ENCODE results near the gene DTNB. TPM values are rescaled to one million over a fixed set of nuclear protein-coding genes. Genes with fewer than 3 reads are reported as not detected.

DTNB gene
- total and polyA plus RNA-seq, 2 donors (not counting 1 experiment from before 2014, with no cell fraction given) = 25.7 to 37.3 TPM

DNA sequence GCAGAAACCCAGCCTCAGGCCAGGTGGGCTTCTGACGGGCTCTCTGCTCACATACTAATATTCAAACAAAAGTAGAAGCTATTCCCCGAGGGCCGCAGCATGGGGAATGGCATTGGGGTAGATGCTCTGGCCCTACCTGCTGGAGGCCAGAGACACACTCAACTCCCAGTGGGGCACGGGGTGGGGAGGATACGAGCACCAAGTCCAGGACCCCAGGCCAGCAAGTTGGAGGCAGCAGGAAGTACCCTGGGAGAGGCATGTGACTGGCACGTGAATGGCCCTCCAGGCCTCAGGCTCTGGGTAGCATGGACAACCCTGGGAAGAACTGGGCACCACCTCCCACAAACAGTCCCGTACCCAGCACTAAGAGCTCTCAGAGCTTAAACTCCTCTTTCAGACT lies 335.5 kb downstream of the DTNB start:
- ATAC-seq (ENCODE audit: low read depth) = no peak
- CTCF ChIA-PET = interaction anchor here (2.5 kb wide), 1 partner anchor 24 kb away, joined by 7 read pairs; no protein-coding TSS in a partner anchor
- peaks cover 21 to 29% of the 10 kb centered on the region in 2 donors for H3K4me1 ChIP-seq (ENCODE audit: control insufficient read depth in 2 of 2, insufficient read depth in 2 of 2, low read length in 2 of 2)
- H3K36me3 ChIP-seq (replicated peaks in 1 of 2; ENCODE audit: control extremely low read depth in 1 of 2, control insufficient read depth in 1 of 2, extremely low read depth in 1 of 2, insufficient read depth in 2 of 2, low read length in 1 of 2) = peaks cover 0 to 2% of the 10 kb centered on the region in 2 experiments
- intact Hi-C loops (cut with micrococcal nuclease) = no loop called here
- H3K27me3 Mint-ChIP-seq = no peaks in the 10 kb centered on the region
- no peak overlapping the region for H3K4me2 ChIP-seq (replicated peaks; ENCODE audit: low read depth, low read length, poor library complexity, severe bottlenecking)
- POLR2A ChIA-PET = interaction anchor here (0.6 kb wide), 1 partner anchor 15 kb away, joined by 7 read pairs; no protein-coding TSS in a partner anchor
- 78% methylated on average over 3 of the region's 7 CpGs for WGBS (ENCODE audit: insufficient coverage)
- TF ChIP-seq CTCF (IDR thresholded peaks at IDR 0.05) (no peak), EZH2 (IDR thresholded peaks at IDR 0.05; ENCODE audit: borderline replicate concordance, insufficient read depth, low read depth, low read length, poor library complexity, severe bottlenecking) (no peak)
- H3K9me3 Mint-ChIP-seq (ENCODE audit: insufficient read depth) = no peaks in the 10 kb centered on the region
- H4K20me1 ChIP-seq (ENCODE audit: control insufficient read depth, insufficient read depth, low read length, poor library complexity, severe bottlenecking) = peaks cover 55% of the 10 kb centered on the region
- no peak overlapping the region for H3K4me3 Mint-ChIP-seq
- no peak overlapping the region for H3K27ac ChIP-seq (ENCODE audit: low read length in 2 of 2)
- no peaks in the 10 kb centered on the region for H3K9me3 ChIP-seq (ENCODE audit: control extremely low read depth in 1 of 3, control insufficient read depth in 2 of 3, insufficient read depth in 1 of 3, low read length in 2 of 3)
- peaks cover 50% of the 10 kb centered on the region for H3K4me1 Mint-ChIP-seq
- no peak for DNase-seq
- no peak overlapping the region for H3K4me3 ChIP-seq (ENCODE audit: control extremely low read depth in 1 of 5, extremely low read depth in 1 of 5, insufficient read depth in 1 of 5, low read depth in 2 of 5, low read length in 4 of 5)
- H2AFZ ChIP-seq (ENCODE audit: insufficient read depth, low read depth, low read length, poor library complexity, severe bottlenecking) = no peak overlapping the region
- H3K27me3 ChIP-seq (replicated peaks in 1 of 4; ENCODE audit: control extremely low read depth in 1 of 4, control insufficient read depth in 3 of 4, insufficient read depth in 4 of 4, low read length in 3 of 4) = no peaks in the 10 kb centered on the region
- H3K79me2 ChIP-seq (ENCODE audit: control insufficient read depth, insufficient read depth, low read length) = peaks cover 40% of the 10 kb centered on the region
- H3K9ac ChIP-seq (ENCODE audit: low read length) = no peak overlapping the region
- no peak overlapping the region for H3K27ac Mint-ChIP-seq

DNA sequence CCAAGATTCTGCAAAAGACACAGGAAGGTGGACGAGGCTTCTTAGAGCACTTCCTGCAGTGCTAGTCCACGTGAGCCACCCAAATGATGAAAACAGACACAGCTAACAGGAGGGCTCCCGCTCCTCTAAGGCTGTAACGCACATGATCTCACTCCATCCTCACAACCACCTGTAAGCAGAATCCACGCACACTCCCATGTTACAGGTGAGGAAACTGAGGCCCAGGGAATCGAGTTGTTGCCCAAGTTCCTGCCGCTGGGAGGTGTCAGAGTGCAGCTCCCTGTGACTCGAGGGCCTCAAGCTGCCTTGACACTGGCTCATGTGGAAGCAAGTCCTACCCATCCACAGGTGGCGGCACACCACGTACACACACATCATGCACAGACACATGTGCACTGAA lies 336.1 kb downstream of the DTNB start:
- H3K79me2 ChIP-seq (ENCODE audit: control insufficient read depth, insufficient read depth, low read length) = peaks cover 46% of the 10 kb centered on the region
- H3K4me1 Mint-ChIP-seq = peaks cover 49% of the 10 kb centered on the region
- ATAC-seq (ENCODE audit: low read depth) (no peak), DNase-seq (no peak)
- H2AFZ ChIP-seq (ENCODE audit: insufficient read depth, low read depth, low read length, poor library complexity, severe bottlenecking) = no peak overlapping the region
- ChIA-PET POLR2A (no interaction called here), CTCF (interaction anchor here (2.5 kb wide), 1 partner anchor 25 kb away, joined by 7 read pairs; no protein-coding TSS in a partner anchor)
- H3K9ac ChIP-seq (ENCODE audit: low read length) = no peak overlapping the region
- H3K9me3 Mint-ChIP-seq (ENCODE audit: insufficient read depth) = no peaks in the 10 kb centered on the region
- no peak overlapping the region for H3K4me3 Mint-ChIP-seq
- H3K27ac ChIP-seq (ENCODE audit: low read length in 2 of 2) = no peak overlapping the region
- H3K9me3 ChIP-seq (ENCODE audit: control extremely low read depth in 1 of 3, control insufficient read depth in 2 of 3, insufficient read depth in 1 of 3, low read length in 2 of 3) = no peaks in the 10 kb centered on the region
- TF ChIP-seq CTCF (IDR thresholded peaks at IDR 0.05) (no peak), EZH2 (IDR thresholded peaks at IDR 0.05; ENCODE audit: borderline replicate concordance, insufficient read depth, low read depth, low read length, poor library complexity, severe bottlenecking) (no peak)
- no peak overlapping the region for H3K4me2 ChIP-seq (replicated peaks; ENCODE audit: low read depth, low read length, poor library complexity, severe bottlenecking)
- no peaks in the 10 kb centered on the region for H3K27me3 Mint-ChIP-seq
- H3K36me3 ChIP-seq (replicated peaks in 1 of 2; ENCODE audit: control extremely low read depth in 1 of 2, control insufficient read depth in 1 of 2, extremely low read depth in 1 of 2, insufficient read depth in 2 of 2, low read length in 1 of 2) = peaks cover 0 to 2% of the 10 kb centered on the region in 2 experiments
- no peak overlapping the region for H3K4me3 ChIP-seq (ENCODE audit: control extremely low read depth in 1 of 5, extremely low read depth in 1 of 5, insufficient read depth in 1 of 5, low read depth in 2 of 5, low read length in 4 of 5)
- peaks cover 17 to 23% of the 10 kb centered on the region in 2 donors for H3K4me1 ChIP-seq (ENCODE audit: control insufficient read depth in 2 of 2, insufficient read depth in 2 of 2, low read length in 2 of 2)
- peaks cover 0 to 3% (median 0%) of the 10 kb centered on the region in 4 experiments for H3K27me3 ChIP-seq (replicated peaks in 1 of 4; ENCODE audit: control extremely low read depth in 1 of 4, control insufficient read depth in 3 of 4, insufficient read depth in 4 of 4, low read length in 3 of 4)
- WGBS (ENCODE audit: insufficient coverage) = 91% methylated on average over 10 of the region's 10 CpGs
- peaks cover 57% of the 10 kb centered on the region for H4K20me1 ChIP-seq (ENCODE audit: control insufficient read depth, insufficient read depth, low read length, poor library complexity, severe bottlenecking)
- intact Hi-C loops (cut with micrococcal nuclease) = no loop called here
- H3K27ac Mint-ChIP-seq = peak overlapping the region; percentile 27

Data from B cell (primary cell).